GM21390 (cell line): ENCODE data around the gene CLRN1.

Experiments
- ATAC-seq: cut with Tn5 transposase; IDR thresholded peaks from one replicate; pipeline ENCODE4 v1.9.1; 2021; ENCODE audit not compliant: unreplicated experiment

Gene CLRN1

GRCh38 chr3:150925751-150926201, 46.8 kb downstream of the CLRN1 start:
- ATAC-seq = peak; percentile 89

GRCh38 chr3:150922611-150923010, 49.9 kb downstream of the CLRN1 start:
- ATAC-seq = no peak

GRCh38 chr3:150921209-150921608, 51.3 kb downstream of the CLRN1 start:
- ATAC-seq = no peak

GRCh38 chr3:150920236-150920635, 52.3 kb downstream of the CLRN1 start:
- no peak for ATAC-seq

GRCh38 chr3:150917951-150918350, 54.6 kb downstream of the CLRN1 start:
- no peak for ATAC-seq

GRCh38 chr3:150913133-150913922, 59.2 kb downstream of the CLRN1 start:
- no peak for ATAC-seq

GRCh38 chr3:150912501-150912900, 60.0 kb downstream of the CLRN1 start:
- ATAC-seq = peak; percentile 69

GRCh38 chr3:150911771-150912170, 60.8 kb downstream of the CLRN1 start:
- no peak for ATAC-seq

GRCh38 chr3:150906461-150906860, 66.1 kb downstream of the CLRN1 start:
- no peak for ATAC-seq

GRCh38 chr3:150905746-150906145, 66.8 kb downstream of the CLRN1 start:
- ATAC-seq = no peak

- no peak for ATAC-seq
These were observed 67.2 kb downstream of the CLRN1 start, which contains the start of gene MINDY4B for GRCh38 chr3:150905339-150905738. MINDY4B (minus strand) TSS chr3:150905439; CDS start chr3:150905439, 0 bp downstream.

- no peak for ATAC-seq
These were observed 69.5 kb downstream of the CLRN1 start for GRCh38 chr3:150902988-150903387.

GRCh38 chr3:150901793-150902192, 70.7 kb downstream of the CLRN1 start:
- no peak for ATAC-seq

- ATAC-seq = no peak
These were observed 73.4 kb downstream of the CLRN1 start for GRCh38 chr3:150899141-150899540.

GRCh38 chr3:150898046-150898754, 74.3 kb downstream of the CLRN1 start:
- no peak for ATAC-seq

GRCh38 chr3:150897592-150897991, 74.9 kb downstream of the CLRN1 start:
- ATAC-seq = no peak

- ATAC-seq = no peak
These were observed 81.7 kb downstream of the CLRN1 start for GRCh38 chr3:150890831-150891230.

GRCh38 chr3:150890295-150890694, 82.2 kb downstream of the CLRN1 start:
- no peak for ATAC-seq

- ATAC-seq = no peak
These were observed 83.4 kb downstream of the CLRN1 start for GRCh38 chr3:150889106-150889505.

- ATAC-seq = no peak
These were observed 85.5 kb downstream of the CLRN1 start for GRCh38 chr3:150887031-150887430.

GRCh38 chr3:150885535-150885934, 87.0 kb downstream of the CLRN1 start:
- no peak for ATAC-seq

GRCh38 chr3:150878996-150879575, 93.4 kb downstream of the CLRN1 start:
- no peak for ATAC-seq
